ENCODE data around the gene ADSS2. TPM values are rescaled to one million over a fixed set of nuclear protein-coding genes. Genes with fewer than 3 reads are reported as not detected.
"Not testable (repeated sequence)": the region's sequence is repeated elsewhere in the genome, so short reads cannot be mapped to it uniquely, and the experiment has no call there.

The ADSS2 gene
- 71.4 and 98.1 TPM in 2 replicates for total RNA-seq (2014; rRNA removed; shearing (Covaris generic))

DNA sequence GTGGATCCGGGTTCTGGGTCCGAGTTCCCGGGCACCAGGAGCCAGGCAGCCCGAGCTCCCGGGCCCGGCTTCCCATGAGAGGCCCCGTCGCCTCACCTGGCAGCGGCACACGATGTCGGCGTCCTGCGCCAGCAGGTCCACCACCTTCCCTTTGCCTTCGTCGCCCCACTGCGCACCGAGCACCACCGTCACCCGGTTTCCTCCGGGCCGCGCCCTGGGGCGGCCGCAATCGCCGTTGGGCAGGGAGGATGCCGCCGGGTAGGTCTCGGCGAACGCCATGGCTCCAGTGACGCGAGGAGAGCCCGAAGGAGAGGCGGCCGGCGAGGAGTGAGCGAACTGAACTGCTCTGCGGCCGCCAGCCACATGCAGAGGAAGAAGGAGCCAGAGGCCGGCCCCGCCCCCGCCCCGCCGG, at the start of gene ADSS2:
ADSS2 (minus strand) TSS at position 371 of the 412 bp plus-strand sequence; CDS start at position 279, 92 bp downstream.
- DNase-seq (ENCODE audit: low read depth in 1 of 2, low spot score in 2 of 2), result no peak
- Histone ChIP-seq H3K9me3 (replicated peaks) (no peaks in the 10 kb centered on the region), H3K27ac (peak within 1 kb of the TSS; percentile 67), H3K4me3 (peak within 1 kb of the TSS; percentile 84), H3K36me3 (peaks cover 15% of the 10 kb centered on the region), H3K27me3 (replicated peaks) (no peaks in the 10 kb centered on the region), H3K4me1 (replicated peaks) (peaks cover 43% of the 10 kb centered on the region)

DNA sequence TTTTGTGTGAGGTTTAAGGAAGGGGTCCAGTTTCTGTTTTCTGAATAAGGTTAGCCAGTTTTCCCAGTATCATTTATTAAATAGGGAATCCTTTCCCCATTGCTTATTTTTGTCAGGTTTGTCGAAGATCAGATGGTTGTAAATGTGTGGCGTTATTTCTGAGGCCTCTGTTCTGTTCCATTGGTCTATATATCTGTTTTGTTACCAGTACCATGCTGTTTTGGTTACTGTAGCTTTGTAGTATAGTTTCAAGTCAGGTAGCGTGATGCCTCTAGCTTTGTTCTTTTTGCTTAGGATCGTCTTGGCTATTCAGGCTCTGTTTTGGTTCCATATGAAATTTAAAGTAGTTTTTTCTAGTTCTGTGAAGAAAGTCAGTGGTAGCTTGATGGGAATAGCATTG, 48.8 kb upstream of the ADSS2 start:
- not testable (repeated sequence) for DNase-seq (ENCODE audit: low read depth in 1 of 2, low spot score in 2 of 2); H3K27ac ChIP-seq; H3K9me3 ChIP-seq (replicated peaks); H3K4me3 ChIP-seq; H3K27me3 ChIP-seq (replicated peaks); H3K4me1 ChIP-seq (replicated peaks); H3K36me3 ChIP-seq

DNA sequence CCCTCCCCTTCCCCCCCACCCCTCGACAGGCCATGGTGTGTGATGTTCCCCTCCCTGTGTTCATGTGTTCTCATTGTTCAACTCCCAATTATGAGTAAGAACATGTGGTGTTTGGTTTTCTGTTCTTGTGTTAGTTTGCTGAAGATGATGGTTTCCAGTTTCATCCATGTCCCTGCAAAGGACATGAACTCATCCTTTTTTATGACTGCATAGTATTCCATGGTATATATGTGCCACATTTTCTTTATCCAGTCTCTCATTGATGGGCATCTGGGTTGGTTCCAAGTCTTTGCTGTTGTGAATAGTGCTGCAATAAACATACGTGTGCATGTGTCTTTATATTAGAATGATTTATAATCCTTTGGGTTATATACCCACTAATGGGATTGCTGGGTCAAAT, 47.8 kb upstream of the ADSS2 start:
- not testable (repeated sequence) for H3K27me3 ChIP-seq (replicated peaks); DNase-seq (ENCODE audit: low read depth in 1 of 2, low spot score in 2 of 2); H3K9me3 ChIP-seq (replicated peaks); H3K4me3 ChIP-seq; H3K4me1 ChIP-seq (replicated peaks); H3K27ac ChIP-seq; H3K36me3 ChIP-seq

DNA sequence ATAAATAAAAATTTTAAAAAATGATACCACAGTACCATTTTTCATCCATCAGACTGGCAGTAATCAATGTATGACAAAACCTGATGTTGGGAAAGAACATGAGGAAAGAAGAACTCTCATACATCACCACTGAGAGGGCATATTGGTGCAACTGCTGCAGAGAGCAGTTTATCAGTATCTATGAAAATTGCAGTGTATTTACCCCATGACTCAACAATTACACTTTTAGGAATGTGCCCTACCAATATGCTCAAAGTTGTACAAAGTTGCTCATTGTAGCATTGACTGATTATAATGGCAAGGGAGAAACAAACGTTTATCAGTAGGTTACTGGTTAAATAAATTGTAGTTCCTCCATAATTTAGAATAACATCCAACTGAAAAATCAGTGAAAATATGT, 46.1 kb upstream of the ADSS2 start:
- H3K9me3 ChIP-seq (replicated peaks), result no peaks in the 10 kb centered on the region
- no peak overlapping the region for H3K27ac ChIP-seq

DNA sequence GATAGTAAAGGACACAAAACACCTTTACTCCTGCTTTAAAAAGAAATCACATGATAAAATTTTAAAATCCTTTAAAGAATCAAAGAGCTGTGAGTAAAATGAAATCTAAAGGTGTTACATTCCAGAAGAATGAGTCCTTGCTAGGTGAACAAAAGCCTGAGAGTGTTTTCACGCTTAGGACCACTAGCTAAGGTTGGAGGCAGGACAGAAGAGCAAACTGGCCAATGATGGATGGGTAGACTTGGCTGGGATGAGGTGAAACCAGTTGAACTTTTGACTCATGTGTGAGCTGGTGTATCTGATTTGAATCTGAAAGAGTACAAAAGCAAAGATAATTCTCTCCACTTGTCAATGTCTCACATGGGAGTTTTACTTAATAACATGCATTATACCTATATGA, 44.5 kb upstream of the ADSS2 start:
- no peak for DNase-seq (ENCODE audit: low read depth in 1 of 2, low spot score in 2 of 2)
- Histone ChIP-seq H3K4me3 (no peak overlapping the region), H3K4me1 (replicated peaks) (no peaks in the 10 kb centered on the region), H3K27me3 (replicated peaks) (no peaks in the 10 kb centered on the region), H3K36me3 (no peaks in the 10 kb centered on the region), H3K27ac (no peak overlapping the region), H3K9me3 (replicated peaks) (no peaks in the 10 kb centered on the region)

More for the DNA sequence above, 46.1 kb upstream of the ADSS2 start:
- Histone ChIP-seq H3K4me3 (no peak overlapping the region), H3K36me3 (no peaks in the 10 kb centered on the region), H3K4me1 (replicated peaks) (no peaks in the 10 kb centered on the region), H3K27me3 (replicated peaks) (no peaks in the 10 kb centered on the region)
- DNase-seq (ENCODE audit: low read depth in 1 of 2, low spot score in 2 of 2), result no peak

- H3K36me3 ChIP-seq, result no peaks in the 10 kb centered on the region
- no peaks in the 10 kb centered on the region for H3K4me1 ChIP-seq (replicated peaks)
- H3K9me3 ChIP-seq (replicated peaks), result no peaks in the 10 kb centered on the region
- H3K27me3 ChIP-seq (replicated peaks), result no peaks in the 10 kb centered on the region
- no peak overlapping the region for H3K4me3 ChIP-seq
- no peak overlapping the region for H3K27ac ChIP-seq
- DNase-seq (ENCODE audit: low read depth in 1 of 2, low spot score in 2 of 2), result no peak
Observed at GRCh38 chr1:244494653-244495052, 42.9 kb upstream of the ADSS2 start.

DNA sequence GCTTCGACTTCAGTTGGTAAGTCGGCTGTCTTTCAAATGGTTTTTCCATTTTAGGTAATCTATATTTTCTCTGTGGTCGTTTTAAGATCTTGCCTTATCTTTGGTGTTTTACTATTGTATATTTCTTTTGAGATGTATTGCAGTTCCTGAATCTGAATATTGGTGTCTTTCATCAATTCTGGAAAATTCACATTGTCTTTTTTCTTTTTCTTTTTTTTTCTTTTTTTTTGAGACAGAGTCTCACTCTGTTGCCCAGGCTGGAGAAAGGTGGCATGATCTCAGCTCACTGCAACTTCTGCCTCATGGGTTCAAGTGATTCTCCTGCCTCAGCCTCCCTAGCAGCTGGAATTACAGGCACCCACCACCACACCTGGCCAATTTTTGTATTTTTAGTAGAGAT, 33.3 kb upstream of the ADSS2 start:
- not testable (repeated sequence) for H3K4me3 ChIP-seq; H3K4me1 ChIP-seq (replicated peaks); H3K27me3 ChIP-seq (replicated peaks); H3K9me3 ChIP-seq (replicated peaks); H3K36me3 ChIP-seq; DNase-seq (ENCODE audit: low read depth in 1 of 2, low spot score in 2 of 2); H3K27ac ChIP-seq

GRCh38 chr1:244473059-244473605, 21.4 kb upstream of the ADSS2 start:
- no peak for DNase-seq (ENCODE audit: low read depth in 1 of 2, low spot score in 2 of 2)
- H3K9me3 ChIP-seq (replicated peaks), result no peaks in the 10 kb centered on the region
- no peak overlapping the region for H3K27ac ChIP-seq
- H3K36me3 ChIP-seq, result no peaks in the 10 kb centered on the region
- H3K4me3 ChIP-seq, result no peak overlapping the region
- no peaks in the 10 kb centered on the region for H3K4me1 ChIP-seq (replicated peaks)
- H3K27me3 ChIP-seq (replicated peaks), result no peaks in the 10 kb centered on the region

- H3K4me1 ChIP-seq (replicated peaks), result no peaks in the 10 kb centered on the region
- no peaks in the 10 kb centered on the region for H3K27me3 ChIP-seq (replicated peaks)
- DNase-seq (ENCODE audit: low read depth in 1 of 2, low spot score in 2 of 2), result no peak
- no peaks in the 10 kb centered on the region for H3K9me3 ChIP-seq (replicated peaks)
- H3K27ac ChIP-seq, result no peak overlapping the region
- no peaks in the 10 kb centered on the region for H3K36me3 ChIP-seq
- no peak overlapping the region for H3K4me3 ChIP-seq
Observed at GRCh38 chr1:244466724-244467123, 15.0 kb upstream of the ADSS2 start.

GRCh38 chr1:244461245-244462071, 9.7 kb upstream of the ADSS2 start, which contains the start of gene CATSPERE:
Gene CATSPERE (plus strand): TSS chr1:244461273. CDS start chr1:244461430, 157 bp downstream.
- Histone ChIP-seq H3K36me3 (no peaks in the 10 kb centered on the region), H3K27ac (no peak within 1 kb of the TSS; the same call in 1 of the 2 replicates), H3K4me3 (peak within 1 kb of the TSS; percentile 32), H3K9me3 (replicated peaks) (no peaks in the 10 kb centered on the region), H3K4me1 (replicated peaks) (peaks cover 9% of the 10 kb centered on the region; the same call in 1 of the 2 replicates), H3K27me3 (replicated peaks) (no peaks in the 10 kb centered on the region)
- peak; percentile 39 to 62 for DNase-seq (ENCODE audit: low read depth in 1 of 2, low spot score in 2 of 2)

DNA sequence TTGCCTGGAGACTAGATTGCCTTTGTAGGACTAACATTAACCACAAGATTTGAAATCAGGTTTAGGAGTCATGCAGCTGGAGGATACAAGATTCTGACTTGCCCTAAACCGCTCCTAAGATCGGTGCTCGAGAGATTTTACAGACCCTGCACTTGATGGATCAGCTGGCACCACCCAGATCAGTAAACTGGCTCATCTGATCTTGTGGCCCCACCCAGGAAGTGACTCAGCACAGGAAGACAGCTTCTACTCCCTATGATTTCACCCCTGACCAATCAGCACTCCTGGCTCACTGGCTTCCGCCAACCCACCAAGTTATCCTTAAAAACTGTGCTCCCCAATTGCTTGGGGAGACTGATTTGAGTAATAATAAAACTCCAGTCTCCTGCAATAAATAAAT, 8.5 kb upstream of the ADSS2 start:
- no peak overlapping the region for H3K27ac ChIP-seq
- no peak for DNase-seq (ENCODE audit: low read depth in 1 of 2, low spot score in 2 of 2)
- peaks cover 9% of the 10 kb centered on the region; the same call in 1 of the 2 replicates for H3K4me1 ChIP-seq (replicated peaks)
- no peaks in the 10 kb centered on the region for H3K9me3 ChIP-seq (replicated peaks)
- no peak overlapping the region for H3K4me3 ChIP-seq
- H3K36me3 ChIP-seq, result no peaks in the 10 kb centered on the region
- no peaks in the 10 kb centered on the region for H3K27me3 ChIP-seq (replicated peaks)

DNA sequence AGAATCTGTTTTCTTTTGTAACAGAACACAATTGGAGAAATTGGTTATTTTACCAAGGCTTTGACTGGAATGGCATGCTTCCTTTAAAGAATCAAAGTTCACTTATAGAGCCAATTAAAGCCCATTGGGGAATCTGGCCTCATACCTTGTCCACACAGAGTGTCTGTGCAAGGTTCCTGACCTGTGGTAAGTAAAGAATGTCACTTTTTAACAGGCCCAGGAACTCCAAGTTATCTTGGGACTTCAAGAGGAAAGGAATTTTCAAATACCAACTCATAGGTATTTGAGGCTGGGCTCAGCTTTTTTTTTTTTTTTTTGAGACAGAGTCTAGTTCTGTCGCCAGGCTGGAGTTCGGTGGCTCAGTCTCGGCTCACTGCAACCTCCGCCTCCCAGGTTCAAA, 7.1 kb upstream of the ADSS2 start:
- Histone ChIP-seq H3K36me3 (no peaks in the 10 kb centered on the region), H3K27me3 (replicated peaks) (no peaks in the 10 kb centered on the region), H3K4me1 (replicated peaks) (peaks cover 9% of the 10 kb centered on the region; the same call in 1 of the 2 replicates), H3K27ac (no peak overlapping the region), H3K9me3 (replicated peaks) (no peaks in the 10 kb centered on the region), H3K4me3 (no peak overlapping the region)
- DNase-seq (ENCODE audit: low read depth in 1 of 2, low spot score in 2 of 2), result no peak

GRCh38 chr1:244456586-244456985, 4.9 kb upstream of the ADSS2 start:
- H3K27ac ChIP-seq, result no peak overlapping the region
- H3K4me1 ChIP-seq (replicated peaks), result peaks cover 7% of the 10 kb centered on the region; the same call in 1 of the 2 replicates
- peaks cover under 1% of the 10 kb centered on the region; the same call in 1 of the 2 replicates for H3K36me3 ChIP-seq
- H3K4me3 ChIP-seq, result no peak overlapping the region
- no peak for DNase-seq (ENCODE audit: low read depth in 1 of 2, low spot score in 2 of 2)
- no peaks in the 10 kb centered on the region for H3K27me3 ChIP-seq (replicated peaks)
- H3K9me3 ChIP-seq (replicated peaks), result no peaks in the 10 kb centered on the region

- Histone ChIP-seq H3K4me3 (no peak overlapping the region), H3K27me3 (replicated peaks) (no peaks in the 10 kb centered on the region), H3K27ac (no peak overlapping the region), H3K36me3 (peaks cover 15% of the 10 kb centered on the region), H3K9me3 (replicated peaks) (no peaks in the 10 kb centered on the region), H3K4me1 (replicated peaks) (peaks cover 16% of the 10 kb centered on the region)
- no peak for DNase-seq (ENCODE audit: low read depth in 1 of 2, low spot score in 2 of 2)
Observed at GRCh38 chr1:244454412-244454811, 2.7 kb upstream of the ADSS2 start.

All from SJSA1 (cell line).